HEK293 (cell line): ENCODE results near the gene DPP6.

Experiments
- CTCF ChIA-PET: fragments of 350-600 bp; formaldehyde crosslinking; extraction: SDS; loops from one replicate; lab custom pipeline; 2021; ENCODE audit warnings: antibody characterized with exemption; lab: Yijun Ruan, JAX
- POLR2A ChIA-PET: fragments of 300-600 bp; formaldehyde crosslinking; extraction: SDS; loops from one replicate; lab custom pipeline; 2020; ENCODE audit warnings: antibody characterized with exemption, inconsistent platforms; lab: Yijun Ruan, JAX
- H3K27ac ChIP-seq: fragments of 200-500 bp; sonication (Bioruptor generic); 2 replicates; pipeline ENCODE4 v1.5.1; 2014; ENCODE audit warnings: low read depth, low read length, control low read depth, inconsistent platforms; ENCODE audit errors: extremely low read depth
- H3K36me3 ChIP-seq, 2 experiments: fragments of 200-500 bp in 1 of 2; sonication (Bioruptor generic) in 1 of 2; 1 replicate in 1 of 2; 2 replicates in 1 of 2; pipeline ENCODE4 v1.5.1; 2014 to 2017; ENCODE audit warnings: inconsistent platforms in 2 of 2, low read length in 2 of 2; ENCODE audit not compliant: control insufficient read depth in 2 of 2, insufficient read depth in 1 of 2
- H3K4me1 ChIP-seq: fragments of 200-500 bp; sonication (Bioruptor generic); 2 replicates; pipeline ENCODE4 v1.5.1; 2014; ENCODE audit warnings: mild to moderate bottlenecking, low read length, inconsistent platforms; ENCODE audit not compliant: control insufficient read depth, insufficient read depth
- H3K4me3 ChIP-seq: 2 replicates; pipeline ENCODE4 v1.5.1; 2011; ENCODE audit warnings: low read depth, mild to moderate bottlenecking, control low read depth, low read length, moderate library complexity
- H3K9me3 ChIP-seq: fragments of 200-500 bp; sonication (Bioruptor generic); 2 replicates; pipeline ENCODE4 v1.5.1; 2014; ENCODE audit warnings: low read depth, low read length, inconsistent platforms; ENCODE audit not compliant: control insufficient read depth, insufficient read depth
- BCL11B ChIP-seq: fragments of 450-650 bp; formaldehyde crosslinking; IDR thresholded peaks from 2 replicates; pipeline ENCODE4 v1.5.1; 2016; ENCODE audit warnings: low read depth, missing biosample characterization, missing genetic modification characterization
- HOXD13 ChIP-seq: sonication (generic); formaldehyde crosslinking; IDR thresholded peaks from 2 replicates; pipeline ENCODE4 v1.8.0; 2022; ENCODE audit warnings: missing genetic modification reagents, borderline replicate concordance
- KLF16 ChIP-seq: fragments of 450-650 bp; formaldehyde crosslinking; IDR thresholded peaks from 2 replicates; pipeline ENCODE4 v1.5.1; 2017; ENCODE audit warnings: missing biosample characterization, missing genetic modification characterization
- KLF8 ChIP-seq: fragments of 450-650 bp; formaldehyde crosslinking; IDR thresholded peaks from 2 replicates; pipeline ENCODE4 v1.5.1; 2016; ENCODE audit warnings: missing biosample characterization, missing genetic modification characterization
- MEIS1 ChIP-seq: sonication (generic); formaldehyde crosslinking; IDR thresholded peaks from 2 replicates; pipeline ENCODE4 v1.8.1; 2022; ENCODE audit warnings: missing genetic modification reagents, mild to moderate bottlenecking, borderline replicate concordance
- SALL2 ChIP-seq: fragments of 450-650 bp; formaldehyde crosslinking; IDR thresholded peaks from 2 replicates; pipeline ENCODE4 v1.5.0; 2017; ENCODE audit warnings: missing biosample characterization, mild to moderate bottlenecking, missing genetic modification characterization, borderline replicate concordance
- SETDB1 ChIP-seq: IDR thresholded peaks from one replicate; pipeline ENCODE4 v1.6.1; 2017; ENCODE audit warnings: mild to moderate bottlenecking, low read length, moderate library complexity, mixed read lengths; ENCODE audit not compliant: insufficient read length
- YY1 ChIP-seq: fragments of 450-650 bp; formaldehyde crosslinking; IDR thresholded peaks from 2 replicates; pipeline ENCODE4 v1.5.1; 2018; ENCODE audit warnings: missing biosample characterization, missing genetic modification characterization
- ZNF19 ChIP-seq: fragments of 450-650 bp; formaldehyde crosslinking; IDR thresholded peaks from 2 replicates; pipeline ENCODE4; 2016; ENCODE audit warnings: missing biosample characterization, missing genetic modification characterization, low read depth
- ZNF239 ChIP-seq: fragments of 450-650 bp; formaldehyde crosslinking; IDR thresholded peaks from 2 replicates; pipeline ENCODE4 v1.5.1; 2016; ENCODE audit warnings: missing biosample characterization, missing genetic modification characterization
- ZNF292 ChIP-seq: fragments of 450-650 bp; formaldehyde crosslinking; IDR thresholded peaks from 2 replicates; pipeline ENCODE4 v1.5.1; 2016; ENCODE audit warnings: low read depth, missing biosample characterization, missing genetic modification characterization, borderline replicate concordance
- ZNF37A ChIP-seq: fragments of 450-650 bp; IDR thresholded peaks from 2 replicates; pipeline ENCODE4 v1.5.1; 2018; ENCODE audit warnings: missing biosample characterization, missing genetic modification characterization
- ZNF394 ChIP-seq: fragments of 450-650 bp; formaldehyde crosslinking; IDR thresholded peaks from 2 replicates; pipeline ENCODE4 v1.5.1; 2016; ENCODE audit warnings: missing biosample characterization, missing genetic modification characterization, mild to moderate bottlenecking, moderate library complexity, borderline replicate concordance
- ZNF600 ChIP-seq: fragments of 450-650 bp; formaldehyde crosslinking; IDR thresholded peaks from 2 replicates; pipeline ENCODE4 v1.5.1; 2016; ENCODE audit warnings: missing biosample characterization, missing genetic modification characterization
- ZNF747 ChIP-seq: fragments of 450-650 bp; formaldehyde crosslinking; IDR thresholded peaks from 2 replicates; pipeline ENCODE4 v1.5.1; 2016; ENCODE audit warnings: missing biosample characterization, missing genetic modification characterization
- ZNF776 ChIP-seq: fragments of 450-650 bp; formaldehyde crosslinking; IDR thresholded peaks from 2 replicates; pipeline ENCODE4 v1.5.0; 2017; ENCODE audit warnings: missing biosample characterization, missing genetic modification characterization, borderline replicate concordance
- ZNF837 ChIP-seq: fragments of 450-650 bp; formaldehyde crosslinking; IDR thresholded peaks from 2 replicates; pipeline ENCODE4 v1.5.1; 2016; ENCODE audit warnings: missing biosample characterization, missing genetic modification characterization
- TF ChIP-seq, protein P1 (sequence below): fragments of 450-650 bp; formaldehyde crosslinking; IDR thresholded peaks from 2 replicates; pipeline ENCODE4 v1.5.1; 2016; ENCODE audit warnings: missing biosample characterization, missing genetic modification characterization
- TF ChIP-seq, protein P2 (sequence below): fragments of 450-650 bp; formaldehyde crosslinking; IDR thresholded peaks from 2 replicates; pipeline ENCODE4 v1.5.1; 2017; ENCODE audit warnings: missing biosample characterization, missing genetic modification characterization
- TF ChIP-seq, protein P3 (sequence below): fragments of 450-650 bp; formaldehyde crosslinking; IDR thresholded peaks from 2 replicates; pipeline ENCODE4 v1.5.1; 2016; ENCODE audit warnings: missing biosample characterization, missing genetic modification characterization
- TF ChIP-seq, protein P4 (sequence below): IDR thresholded peaks from 2 replicates; pipeline ENCODE4 v1.6.1; 2011; ENCODE audit warnings: mild to moderate bottlenecking, low read depth, low read length, borderline replicate concordance
- TF ChIP-seq, protein P5 (sequence below): fragments of 450-650 bp; formaldehyde crosslinking; IDR thresholded peaks from 2 replicates; pipeline ENCODE4 v1.5.1; 2016; ENCODE audit warnings: missing biosample characterization, missing genetic modification characterization

The DPP6 gene

DNA sequence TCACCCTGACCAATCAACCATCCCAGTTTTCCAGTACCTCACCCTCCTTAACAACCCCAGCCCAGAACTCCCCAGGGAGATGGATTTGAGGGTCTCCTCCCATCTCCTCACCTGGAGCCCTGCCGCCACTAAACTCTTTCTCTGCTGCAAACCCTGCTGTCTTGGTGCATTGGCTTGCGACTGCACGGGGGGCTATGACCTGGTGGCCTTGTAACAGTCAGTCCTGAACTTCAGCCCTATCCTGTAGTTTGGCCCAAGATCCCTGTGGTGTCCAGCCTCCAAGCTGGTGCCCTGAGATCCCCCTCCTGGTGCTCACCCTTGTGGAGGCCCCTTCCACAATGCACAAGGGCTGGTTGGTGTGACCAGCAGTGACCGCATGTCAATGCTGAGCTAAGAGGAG lies 858.8 kb downstream of the DPP6 start:
- H3K36me3 ChIP-seq, result no peaks in the 10 kb centered on the region
- H3K27ac ChIP-seq, result no peak overlapping the region

DNA sequence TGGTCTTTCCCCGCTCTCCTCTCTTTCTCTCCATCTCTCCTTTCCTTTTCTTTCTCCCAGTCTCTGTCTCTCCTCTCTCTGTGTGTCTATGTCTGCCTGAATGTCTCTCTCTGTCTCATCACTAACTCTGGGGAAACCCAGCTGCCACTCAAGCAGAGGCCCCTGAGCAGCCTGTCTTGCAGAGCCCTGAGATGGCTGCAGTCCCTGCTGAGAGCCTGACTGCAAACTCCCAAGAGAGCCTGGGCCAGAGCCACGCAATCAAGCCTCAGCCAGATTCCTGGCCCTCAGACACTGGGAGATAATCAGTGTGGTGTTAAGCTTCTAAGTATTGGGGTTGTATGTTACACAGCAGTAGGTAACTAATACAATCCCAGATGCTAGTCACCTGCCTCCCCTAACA lies 859.2 kb downstream of the DPP6 start:
- Histone ChIP-seq H3K9me3 (no peaks in the 10 kb centered on the region), H3K36me3 (no peaks in the 10 kb centered on the region), H3K4me3 (no peak overlapping the region), H3K4me1 (no peaks in the 10 kb centered on the region), H3K27ac (no peak overlapping the region)
- ChIA-PET CTCF (interaction anchor here (0.6 to 4.1 kb wide), 6 partner anchors 8 to 445 kb away, joined by 3 to 21 read pairs (median 3); no protein-coding TSS in a partner anchor), POLR2A (no interaction called here)
- TF ChIP-seq ZNF837 (tag by site-specific recombination) (no peak), ZNF292 (tag by site-specific recombination) (no peak), KLF8 (tag by site-specific recombination) (no peak)
- TF ChIP-seq, protein P1, sequence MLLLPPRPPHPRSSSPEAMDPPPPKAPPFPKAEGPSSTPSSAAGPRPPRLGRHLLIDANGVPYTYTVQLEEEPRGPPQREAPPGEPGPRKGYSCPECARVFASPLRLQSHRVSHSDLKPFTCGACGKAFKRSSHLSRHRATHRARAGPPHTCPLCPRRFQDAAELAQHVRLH (tag by site-specific recombination), result no peak

More for the DNA sequence above, 858.8 kb downstream of the DPP6 start:
- TF ChIP-seq, protein P2, sequence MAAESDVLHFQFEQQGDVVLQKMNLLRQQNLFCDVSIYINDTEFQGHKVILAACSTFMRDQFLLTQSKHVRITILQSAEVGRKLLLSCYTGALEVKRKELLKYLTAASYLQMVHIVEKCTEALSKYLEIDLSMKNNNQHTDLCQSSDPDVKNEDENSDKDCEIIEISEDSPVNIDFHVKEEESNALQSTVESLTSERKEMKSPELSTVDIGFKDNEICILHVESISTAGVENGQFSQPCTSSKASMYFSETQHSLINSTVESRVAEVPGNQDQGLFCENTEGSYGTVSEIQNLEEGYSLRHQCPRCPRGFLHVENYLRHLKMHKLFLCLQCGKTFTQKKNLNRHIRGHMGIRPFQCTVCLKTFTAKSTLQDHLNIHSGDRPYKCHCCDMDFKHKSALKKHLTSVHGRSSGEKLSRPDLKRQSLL (tag by site-specific recombination), result no peak
- TF ChIP-seq ZNF600 (no peak), ZNF239 (tag by site-specific recombination) (no peak), BCL11B (no peak), SETDB1 (peak; percentile 86)
- TF ChIP-seq, protein P3, sequence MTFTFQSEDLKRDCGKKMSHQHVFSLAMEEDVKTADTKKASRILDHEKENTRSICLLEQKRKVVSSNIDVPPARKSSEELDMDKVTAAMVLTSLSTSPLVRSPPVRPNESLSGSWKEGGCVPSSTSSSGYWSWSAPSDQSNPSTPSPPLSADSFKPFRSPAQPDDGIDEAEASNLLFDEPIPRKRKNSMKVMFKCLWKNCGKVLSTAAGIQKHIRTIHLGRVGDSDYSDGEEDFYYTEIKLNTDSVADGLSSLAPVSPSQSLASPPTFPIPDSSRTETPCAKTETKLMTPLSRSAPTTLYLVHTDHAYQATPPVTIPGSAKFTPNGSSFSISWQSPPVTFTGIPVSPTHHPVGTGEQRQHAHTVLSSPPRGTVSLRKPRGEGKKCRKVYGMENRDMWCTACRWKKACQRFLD (tag by site-specific recombination), result no peak
- Histone ChIP-seq H3K4me3 (no peak overlapping the region), H3K9me3 (no peaks in the 10 kb centered on the region), H3K4me1 (no peaks in the 10 kb centered on the region)
- POLR2A ChIA-PET, result no interaction called here
- CTCF ChIA-PET, result interaction anchor here (0.6 to 4.1 kb wide), 4 partner anchors 13 to 446 kb away, joined by 3 to 21 read pairs (median 6); no protein-coding TSS in a partner anchor

DNA sequence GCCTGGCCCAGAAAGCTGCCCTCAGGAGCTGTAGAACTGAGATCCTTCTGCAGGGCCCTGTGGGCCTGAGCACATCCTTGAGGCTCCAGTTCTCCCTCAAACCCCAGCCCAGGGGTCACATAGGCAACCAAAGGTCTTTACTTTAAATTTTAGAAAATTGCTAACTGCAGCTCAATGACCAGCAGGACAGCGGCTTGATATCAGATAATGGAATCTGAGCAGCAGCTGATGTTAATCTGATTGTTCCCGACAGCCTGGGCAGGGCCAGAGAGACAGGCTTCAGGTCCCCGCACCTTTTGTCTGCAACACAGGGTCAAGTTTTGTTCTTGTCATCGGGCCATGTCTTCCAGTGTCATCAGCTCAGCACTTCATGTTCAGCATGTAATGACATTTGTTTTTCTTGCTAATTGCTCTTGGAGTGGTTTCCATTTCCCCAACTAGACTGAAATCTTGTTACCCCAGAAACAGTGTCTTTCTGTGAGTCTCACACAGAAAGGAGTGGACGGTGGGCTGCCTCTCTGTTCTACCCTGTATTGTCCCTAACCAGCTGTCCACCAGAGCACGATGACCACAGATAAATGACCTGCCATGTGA lies 859.8 kb downstream of the DPP6 start:
- Histone ChIP-seq H3K4me3 (no peak overlapping the region), H3K36me3 (no peaks in the 10 kb centered on the region), H3K9me3 (no peaks in the 10 kb centered on the region), H3K27ac (no peak overlapping the region), H3K4me1 (no peaks in the 10 kb centered on the region)
- ChIA-PET CTCF (interaction anchor here (0.6 to 4.1 kb wide), 7 partner anchors 9 to 445 kb away, joined by 3 to 21 read pairs (median 3); no protein-coding TSS in a partner anchor), POLR2A (no interaction called here)
- TF ChIP-seq ZNF747 (tag by site-specific recombination), result no peak
- TF ChIP-seq KLF16, result no peak
- TF ChIP-seq, protein P4, sequence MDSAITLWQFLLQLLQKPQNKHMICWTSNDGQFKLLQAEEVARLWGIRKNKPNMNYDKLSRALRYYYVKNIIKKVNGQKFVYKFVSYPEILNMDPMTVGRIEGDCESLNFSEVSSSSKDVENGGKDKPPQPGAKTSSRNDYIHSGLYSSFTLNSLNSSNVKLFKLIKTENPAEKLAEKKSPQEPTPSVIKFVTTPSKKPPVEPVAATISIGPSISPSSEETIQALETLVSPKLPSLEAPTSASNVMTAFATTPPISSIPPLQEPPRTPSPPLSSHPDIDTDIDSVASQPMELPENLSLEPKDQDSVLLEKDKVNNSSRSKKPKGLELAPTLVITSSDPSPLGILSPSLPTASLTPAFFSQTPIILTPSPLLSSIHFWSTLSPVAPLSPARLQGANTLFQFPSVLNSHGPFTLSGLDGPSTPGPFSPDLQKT, result no peak
- no peak for TF ChIP-seq ZNF19 (tag by site-specific recombination)
- no peak for TF ChIP-seq HOXD13 (CRISPR knock-in tag)
- TF ChIP-seq, protein P5, sequence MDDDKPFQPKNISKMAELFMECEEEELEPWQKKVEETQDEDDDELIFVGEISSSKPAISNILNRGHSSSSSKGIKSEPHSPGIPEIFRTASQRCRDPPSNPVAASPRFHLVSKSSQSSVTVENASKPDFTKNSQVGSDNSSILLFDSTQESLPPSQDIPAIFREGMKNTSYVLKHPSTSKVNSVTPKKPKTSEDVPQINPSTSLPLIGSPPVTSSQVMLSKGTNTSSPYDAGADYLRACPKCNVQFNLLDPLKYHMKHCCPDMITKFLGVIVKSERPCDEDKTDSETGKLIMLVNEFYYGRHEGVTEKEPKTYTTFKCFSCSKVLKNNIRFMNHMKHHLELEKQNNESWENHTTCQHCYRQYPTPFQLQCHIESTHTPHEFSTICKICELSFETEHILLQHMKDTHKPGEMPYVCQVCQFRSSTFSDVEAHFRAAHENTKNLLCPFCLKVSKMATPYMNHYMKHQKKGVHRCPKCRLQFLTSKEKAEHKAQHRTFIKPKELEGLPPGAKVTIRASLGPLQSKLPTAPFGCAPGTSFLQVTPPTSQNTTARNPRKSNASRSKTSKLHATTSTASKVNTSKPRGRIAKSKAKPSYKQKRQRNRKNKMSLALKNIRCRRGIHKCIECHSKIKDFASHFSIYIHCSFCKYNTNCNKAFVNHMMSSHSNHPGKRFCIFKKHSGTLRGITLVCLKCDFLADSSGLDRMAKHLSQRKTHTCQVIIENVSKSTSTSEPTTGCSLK (tag by site-specific recombination), result no peak
- TF ChIP-seq YY1 (tag by site-specific recombination), result no peak
- TF ChIP-seq ZNF37A (tag by site-specific recombination), result no peak
- TF ChIP-seq ZNF776, result no peak
- TF ChIP-seq ZNF394, result no peak
- no peak for TF ChIP-seq MEIS1 (CRISPR knock-in tag)
- TF ChIP-seq SALL2 (tag by site-specific recombination), result no peak
